CD14-positive monocyte (primary cell): ENCODE results near the gene GPX5. TPM values are rescaled to one million over a fixed set of nuclear protein-coding genes. Genes with fewer than 3 reads are reported as not detected.

Source experiments
- DNase-seq, 3 donors: peaks; one replicate each; pipeline ENCODE4 v3.0.0-alpha.2; 2011 to 2022
- H2AFZ ChIP-seq: 2 replicates; pipeline ENCODE4 v1.6.0; 2012; ENCODE audit warnings: mild to moderate bottlenecking, low read depth, low read length, inconsistent platforms; ENCODE audit not compliant: insufficient read depth, poor library complexity, severe bottlenecking
- H3K27ac ChIP-seq, 2 donors: 1 replicate in 1 of 2; 2 replicates in 1 of 2; pipeline ENCODE4 v1.5.1; 2012 to 2013; ENCODE audit warnings: low read length in 2 of 2, control low read depth in 1 of 2, inconsistent platforms in 1 of 2, low read depth in 1 of 2, mild to moderate bottlenecking in 1 of 2
- H3K27me3 ChIP-seq, 2 donors: one replicate each; pipeline versions ENCODE4 v1.6.0 to v1.6.1; 2011 to 2013; ENCODE audit warnings: low read length in 2 of 2; ENCODE audit not compliant: control insufficient read depth in 2 of 2, insufficient read depth in 2 of 2
- H3K36me3 ChIP-seq, 2 donors: replicated peaks in 1 of 2; 1 replicate in 1 of 2; 2 replicates in 1 of 2; pipeline versions ENCODE4 v1.5.1 to v1.6.1; 2012 to 2013; ENCODE audit warnings: low read length in 2 of 2, control low read depth in 1 of 2, inconsistent platforms in 1 of 2, mild to moderate bottlenecking in 1 of 2; ENCODE audit not compliant: insufficient read depth in 2 of 2, control insufficient read depth in 1 of 2
- H3K4me1 ChIP-seq, 2 donors: 1 replicate in 1 of 2; 2 replicates in 1 of 2; pipeline versions ENCODE4 v1.5.1 to v1.6.1; 2012 to 2013; ENCODE audit warnings: low read length in 2 of 2, control low read depth in 1 of 2, inconsistent platforms in 1 of 2, mild to moderate bottlenecking in 1 of 2, moderate library complexity in 1 of 2; ENCODE audit not compliant: insufficient read depth in 2 of 2, control insufficient read depth in 1 of 2
- H3K4me2 ChIP-seq: replicated peaks from 2 replicates; pipeline ENCODE3; 2012; ENCODE audit warnings: low read length, moderate library complexity, mild to moderate bottlenecking; ENCODE audit not compliant: poor library complexity, severe bottlenecking; ENCODE audit errors: extremely low read depth
- H3K4me3 ChIP-seq, 3 experiments: fragments of 200-600 bp in 1 of 3; sonication (generic) in 1 of 3; replicated peaks in 1 of 3; 1 replicate in 2 of 3; 2 replicates in 1 of 3; pipeline ENCODE4 v1.5.1; 2011 to 2013; ENCODE audit warnings: low read length in 3 of 3, mild to moderate bottlenecking in 3 of 3, control low read depth in 2 of 3, low read depth in 2 of 3, inconsistent platforms in 1 of 3, moderate library complexity in 1 of 3
- H3K79me2 ChIP-seq: 2 replicates; pipeline ENCODE4 v1.6.0; 2012; ENCODE audit warnings: mild to moderate bottlenecking, control low read depth, inconsistent platforms, low read length, moderate library complexity; ENCODE audit not compliant: insufficient read depth
- H3K9ac ChIP-seq: 2 replicates; pipeline ENCODE4 v1.6.0; 2017; ENCODE audit warnings: low read length, mild to moderate bottlenecking; ENCODE audit not compliant: insufficient read depth, poor library complexity, severe bottlenecking
- H3K9me3 ChIP-seq, 2 donors: replicated peaks in 1 of 2; 1 replicate in 1 of 2; 2 replicates in 1 of 2; pipeline versions ENCODE4 v1.5.1 to v1.6.1; 2012 to 2013; ENCODE audit warnings: low read length in 2 of 2, control low read depth in 1 of 2; ENCODE audit not compliant: control insufficient read depth in 1 of 2, insufficient read depth in 1 of 2
- H4K20me1 ChIP-seq: 2 replicates; pipeline ENCODE4 v1.6.0; 2012; ENCODE audit warnings: mild to moderate bottlenecking, low read length, control low read depth, moderate library complexity; ENCODE audit not compliant: insufficient read depth
- H3K27ac Mint-ChIP-seq, 7 donors: one replicate each; pipeline ENCODE4 v1.8.0; 2020; ENCODE audit warnings: mild to moderate bottlenecking in 7 of 7, mixed read lengths in 7 of 7, moderate library complexity in 6 of 7, inconsistent platforms in 2 of 7
- H3K27me3 Mint-ChIP-seq, 3 donors: one replicate each; pipeline ENCODE4 v1.8.0; 2021 to 2022; ENCODE audit warnings: low read depth in 3 of 3, mild to moderate bottlenecking in 3 of 3, mixed read lengths in 3 of 3, moderate library complexity in 3 of 3, inconsistent platforms in 1 of 3
- H3K36me3 Mint-ChIP-seq, 2 donors: one replicate each; pipeline ENCODE4 v1.8.0; 2020; ENCODE audit warnings: mixed read lengths in 2 of 2, inconsistent platforms in 1 of 2, mild to moderate bottlenecking in 1 of 2
- H3K4me1 Mint-ChIP-seq: one replicate; pipeline ENCODE4 v1.8.0; 2020; ENCODE audit warnings: mild to moderate bottlenecking, mixed read lengths
- H3K4me3 Mint-ChIP-seq, 2 donors: one replicate each; pipeline ENCODE4 v1.8.0; 2020; ENCODE audit warnings: mild to moderate bottlenecking in 2 of 2, mixed read lengths in 2 of 2, moderate library complexity in 1 of 2
- H3K9me3 Mint-ChIP-seq, 7 donors: one replicate each; pipeline ENCODE4 v1.8.0; 2020 to 2022; ENCODE audit warnings: mixed read lengths in 7 of 7, mild to moderate bottlenecking in 6 of 7, moderate library complexity in 6 of 7, inconsistent platforms in 2 of 7
- CTCF ChIP-seq: fragments of 200-600 bp; IDR thresholded peaks from one replicate; pipeline ENCODE4 v1.8.0; 2022; ENCODE audit warnings: antibody characterized with exemption, mild to moderate bottlenecking
- WGBS: methylation state at CpG from one replicate; pipeline ENCODE4 v1.1.5; 2013; ENCODE audit warnings: missing lambda C conversion rate; ENCODE audit not compliant: insufficient coverage; 5-methylcytosine and 5-hydroxymethylcytosine counted together
- intact Hi-C, 2 donors: fragments of 100-400 bp; cut with micrococcal nuclease; formaldehyde crosslinking; loops; one replicate each; pipeline versions ENCODE4 v1.15.0 to v1.15.1; 2023
- polyA plus RNA-seq, 3 donors: library from polyadenylated mRNA; depleted of rRNA in 1 of 3; unstranded in 2 of 3; stranded (reverse) in 1 of 3; fragments of 300-500 nt in 2 of 3; fragments of >200 nt in 1 of 3; fragmentation: Illumina TruSeq in 2 of 3; gene quantifications; 1 replicate in 2 of 3; 2 replicates in 1 of 3; pipeline ENCODE4 v1.2.3, GENCODE V29; 2012 to 2021

GPX5 gene
- polyA plus RNA-seq, 3 donors = not detected

DNA sequence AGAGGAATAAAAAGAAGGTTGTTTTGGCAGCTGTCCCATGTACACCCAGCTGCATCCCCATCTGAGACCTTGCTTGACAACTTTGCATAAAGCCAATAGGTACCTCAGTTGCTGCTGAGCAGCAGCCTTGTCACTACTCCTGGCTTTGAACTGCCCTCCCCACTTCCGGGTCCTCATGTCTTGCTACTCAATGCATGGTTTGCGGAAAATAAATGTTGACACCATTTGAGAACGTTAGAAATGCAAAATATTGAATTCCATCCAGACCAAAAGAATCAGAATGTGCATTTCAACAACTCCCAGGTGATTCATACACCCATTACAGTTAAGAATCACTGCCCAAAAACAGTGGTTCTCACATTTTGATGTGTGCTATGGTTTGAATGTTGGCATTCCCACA is 32.9 kb downstream of the GPX5 start:
- intact Hi-C loops = no loop called here
- H2AFZ ChIP-seq = no peak overlapping the region
- WGBS = 73% methylated on average over 3 of the region's 3 CpGs
- H3K9me3 Mint-ChIP-seq = peaks cover 0 to 4% (median 1%) of the 10 kb centered on the region in 7 donors
- no peaks in the 10 kb centered on the region for H3K79me2 ChIP-seq
- no peaks in the 10 kb centered on the region for H3K36me3 ChIP-seq
- peaks cover under 1 to 9% of the 10 kb centered on the region in 2 donors for H3K27me3 ChIP-seq
- no peak overlapping the region for H3K27ac ChIP-seq
- TF ChIP-seq CTCF = no peak
- H3K4me1 Mint-ChIP-seq = no peaks in the 10 kb centered on the region
- no peak for DNase-seq
- no peak overlapping the region for H3K4me2 ChIP-seq
- no peak overlapping the region for H3K4me3 Mint-ChIP-seq
- H3K9me3 ChIP-seq = no peaks in the 10 kb centered on the region
- no peaks in the 10 kb centered on the region for H3K4me1 ChIP-seq
- H4K20me1 ChIP-seq = no peaks in the 10 kb centered on the region
- H3K27ac Mint-ChIP-seq = no peak overlapping the region
- peaks cover 6 to 26% (median 14%) of the 10 kb centered on the region in 3 donors for H3K27me3 Mint-ChIP-seq
- no peaks in the 10 kb centered on the region for H3K36me3 Mint-ChIP-seq
- H3K9ac ChIP-seq = no peak overlapping the region
- H3K4me3 ChIP-seq = no peak overlapping the region

DNA sequence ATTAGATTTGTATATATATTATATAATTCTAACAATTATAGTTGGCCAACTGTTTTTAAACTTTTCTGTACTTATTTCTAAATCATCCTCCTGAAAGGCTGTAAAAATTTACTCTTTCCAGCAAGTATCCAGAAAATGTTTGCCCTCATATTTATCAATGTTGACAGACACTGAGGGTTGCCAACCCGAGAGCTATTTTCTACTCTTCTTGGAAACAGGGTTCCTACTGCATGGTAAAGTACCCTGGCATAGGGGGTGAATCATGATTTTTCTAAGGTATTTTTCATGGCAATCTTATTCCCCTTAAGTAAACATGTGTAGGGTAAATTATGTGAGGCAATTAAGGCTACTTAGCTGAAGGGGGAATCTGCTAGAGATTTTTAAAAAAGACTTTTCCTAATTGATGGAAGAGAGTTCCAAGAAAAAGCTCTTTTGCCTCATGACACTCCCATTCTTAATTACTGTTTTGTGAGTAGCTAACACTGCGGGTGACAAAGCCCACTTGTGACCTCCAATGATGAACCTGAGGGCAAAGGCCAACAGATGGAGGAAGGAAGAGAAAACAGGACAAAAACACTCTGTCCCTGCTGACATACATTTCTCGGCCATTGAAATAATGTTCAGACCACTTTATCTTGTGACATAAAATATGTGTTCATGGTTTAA is 37.9 kb downstream of the GPX5 start:
- WGBS = 100% methylated on average over 1 of the region's 3 CpGs
- intact Hi-C loops = no loop called here
- Histone ChIP-seq H3K27me3 (peaks cover 0 to 6% of the 10 kb centered on the region in 2 donors), H4K20me1 (no peaks in the 10 kb centered on the region), H3K4me3 (no peak overlapping the region), H3K27ac (no peak overlapping the region), H3K36me3 (no peaks in the 10 kb centered on the region), H3K79me2 (no peaks in the 10 kb centered on the region), H2AFZ (no peak overlapping the region), H3K4me2 (no peak overlapping the region), H3K4me1 (no peaks in the 10 kb centered on the region), H3K9ac (no peak overlapping the region), H3K9me3 (no peaks in the 10 kb centered on the region)
- H3K27me3 Mint-ChIP-seq = peaks cover 2 to 17% (median 7%) of the 10 kb centered on the region in 3 donors
- no peak overlapping the region for H3K27ac Mint-ChIP-seq
- peaks cover 0 to 6% (median 2%) of the 10 kb centered on the region in 7 donors for H3K9me3 Mint-ChIP-seq
- TF ChIP-seq CTCF = no peak
- H3K4me1 Mint-ChIP-seq = no peaks in the 10 kb centered on the region
- H3K4me3 Mint-ChIP-seq = no peak overlapping the region
- no peak for DNase-seq
- no peaks in the 10 kb centered on the region for H3K36me3 Mint-ChIP-seq
